ENCODE data around the gene GNPAT. TPM values are rescaled to one million over a fixed set of nuclear protein-coding genes. Genes with fewer than 3 reads are reported as not detected.

GNPAT gene
- total RNA-seq, 2 experiments from 2014 or later = 60.4 to 62.0 TPM

DNA sequence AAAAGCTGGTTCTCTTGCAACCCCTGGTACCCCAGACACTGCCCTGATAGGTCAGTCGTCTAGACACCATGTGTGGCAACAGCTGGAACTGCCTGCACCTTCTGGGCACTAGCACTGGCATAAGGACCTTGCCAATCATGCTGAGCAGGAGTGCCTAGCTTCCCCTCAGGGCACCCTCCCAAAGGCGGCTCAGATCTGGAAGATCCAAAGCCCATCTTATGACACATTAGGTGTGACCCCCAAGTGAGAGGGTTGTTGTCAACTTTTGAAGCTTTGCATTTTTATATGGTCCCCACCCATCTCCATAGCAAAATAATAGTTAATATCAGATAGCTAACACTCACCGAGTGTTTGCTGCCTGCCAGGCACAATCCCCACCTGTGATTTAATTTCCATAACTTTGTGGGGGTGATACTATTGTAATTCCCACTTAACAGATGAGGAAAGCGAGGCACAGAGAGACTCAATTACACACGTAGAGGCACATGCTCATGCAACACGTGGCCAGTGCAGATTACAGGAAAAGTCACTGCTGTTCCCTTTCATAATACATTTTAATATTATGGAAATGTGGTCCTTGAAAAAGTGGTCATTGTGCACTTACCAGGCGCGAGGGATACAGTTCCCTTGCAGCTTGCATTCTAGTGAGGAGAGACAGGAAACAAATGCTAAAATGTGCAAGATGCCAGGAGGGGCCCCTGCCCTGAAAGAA, 70.9 kb downstream of the GNPAT start:
- CTCF ChIA-PET = no interaction called here
- Mint-ChIP-seq H3K4me1 (ENCODE audit: low read depth) (no peaks in the 10 kb centered on the region), H3K27ac (no peak overlapping the region), H3K4me3 (no peak overlapping the region), H3K36me3 (ENCODE audit: low read depth) (no peaks in the 10 kb centered on the region), H3K27me3 (ENCODE audit: low read depth) (no peaks in the 10 kb centered on the region), H3K9me3 (no peaks in the 10 kb centered on the region)
- intact Hi-C loops (cut with micrococcal nuclease) = no loop called here
- no peak for DNase-seq

DNA sequence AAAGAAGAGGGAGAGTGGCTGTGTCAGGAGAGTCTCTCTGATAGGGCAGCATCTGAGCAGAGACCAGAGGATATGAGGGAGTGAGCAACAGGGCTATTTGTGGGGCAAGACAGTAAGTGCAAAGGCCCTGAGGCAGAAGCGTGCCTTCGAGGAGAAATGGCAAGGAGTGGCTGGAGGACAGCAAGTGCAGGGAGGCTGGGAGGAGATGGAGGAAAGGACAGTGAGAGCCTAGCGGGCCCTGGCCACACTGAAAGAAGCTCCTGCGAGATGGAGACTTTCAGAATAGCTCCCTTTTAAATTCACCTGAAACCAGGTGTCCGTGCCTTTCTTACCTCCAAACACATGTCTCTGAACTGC, 71.4 kb downstream of the GNPAT start:
- Mint-ChIP-seq H3K27ac (no peak overlapping the region), H3K4me3 (no peak overlapping the region), H3K36me3 (ENCODE audit: low read depth) (no peaks in the 10 kb centered on the region), H3K4me1 (ENCODE audit: low read depth) (no peaks in the 10 kb centered on the region), H3K27me3 (ENCODE audit: low read depth) (no peaks in the 10 kb centered on the region), H3K9me3 (no peaks in the 10 kb centered on the region)
- intact Hi-C loops (cut with micrococcal nuclease) = no loop called here
- no peak for DNase-seq
- CTCF ChIA-PET = no interaction called here

DNA sequence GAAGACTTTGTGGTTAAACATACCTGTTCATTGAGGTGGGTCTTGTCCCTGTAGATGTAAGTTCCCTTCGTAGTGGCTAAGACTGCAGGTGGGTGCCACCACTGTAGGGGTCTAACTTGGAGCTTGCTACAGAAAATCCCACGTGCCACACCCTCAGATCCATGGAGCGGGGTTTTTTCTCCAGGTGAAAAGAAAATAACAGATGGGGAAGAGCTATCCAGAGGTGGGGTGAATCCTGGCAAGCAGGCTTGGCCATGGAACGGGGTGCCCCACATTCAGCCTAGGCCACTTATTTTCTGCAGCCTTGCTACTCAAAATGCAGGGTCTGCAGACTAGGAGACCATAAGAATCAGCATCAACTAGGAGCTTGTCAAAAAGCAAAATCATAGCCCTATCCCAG, 72.6 kb downstream of the GNPAT start:
- Mint-ChIP-seq H3K4me1 (ENCODE audit: low read depth) (no peaks in the 10 kb centered on the region), H3K27me3 (ENCODE audit: low read depth) (no peaks in the 10 kb centered on the region)

DNA sequence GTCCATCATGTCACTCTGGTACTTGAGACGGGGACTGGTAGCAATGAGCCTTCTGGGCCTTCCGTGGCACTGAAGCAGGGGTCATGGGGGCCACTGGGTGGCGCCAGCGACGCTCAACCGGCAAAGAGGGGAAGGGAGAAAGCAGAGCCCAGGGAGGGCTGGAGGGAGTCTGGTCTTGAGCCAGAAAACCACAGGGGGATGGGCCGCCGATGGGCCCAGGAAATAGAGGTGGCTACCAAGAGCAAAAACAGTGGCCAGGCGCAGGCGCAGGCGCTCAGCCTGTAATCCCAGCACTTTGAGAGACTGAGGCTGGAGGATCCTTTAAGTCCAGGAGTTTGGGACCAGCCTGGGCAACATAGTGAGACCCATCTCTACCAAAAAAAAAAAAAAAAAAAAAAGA, 74.9 kb downstream of the GNPAT start:
- no peaks in the 10 kb centered on the region for H3K4me1 Mint-ChIP-seq (ENCODE audit: low read depth)
- peak; percentile 62 for DNase-seq
- H3K4me3 Mint-ChIP-seq = no peak overlapping the region
- H3K27ac Mint-ChIP-seq = no peak overlapping the region
- H3K27me3 Mint-ChIP-seq (ENCODE audit: low read depth) = no peaks in the 10 kb centered on the region
- H3K9me3 Mint-ChIP-seq = no peaks in the 10 kb centered on the region
- intact Hi-C loops (cut with micrococcal nuclease) = loop anchor here (1.0 kb wide), 2 partner anchors 274 to 288 kb away; no protein-coding TSS in a partner anchor
- no peaks in the 10 kb centered on the region for H3K36me3 Mint-ChIP-seq (ENCODE audit: low read depth)
- CTCF ChIA-PET = interaction anchor here (0.6 to 4.4 kb wide), 14 partner anchors 20 to 290 kb away, joined by 3 to 24 read pairs (median 4); partner anchors contain the start of genes EXOC8 and SPRTN

More for the DNA sequence above, 72.6 kb downstream of the GNPAT start:
- Mint-ChIP-seq H3K27ac (no peak overlapping the region), H3K4me3 (no peak overlapping the region), H3K9me3 (no peaks in the 10 kb centered on the region), H3K36me3 (ENCODE audit: low read depth) (no peaks in the 10 kb centered on the region)
- intact Hi-C loops (cut with micrococcal nuclease) = no loop called here
- no peak for DNase-seq
- CTCF ChIA-PET = interaction anchor here (1.0 to 4.4 kb wide), 2 partner anchors 8 to 23 kb away, joined by 3 to 24 read pairs; partner anchors contain the start of genes EXOC8 and SPRTN

DNA sequence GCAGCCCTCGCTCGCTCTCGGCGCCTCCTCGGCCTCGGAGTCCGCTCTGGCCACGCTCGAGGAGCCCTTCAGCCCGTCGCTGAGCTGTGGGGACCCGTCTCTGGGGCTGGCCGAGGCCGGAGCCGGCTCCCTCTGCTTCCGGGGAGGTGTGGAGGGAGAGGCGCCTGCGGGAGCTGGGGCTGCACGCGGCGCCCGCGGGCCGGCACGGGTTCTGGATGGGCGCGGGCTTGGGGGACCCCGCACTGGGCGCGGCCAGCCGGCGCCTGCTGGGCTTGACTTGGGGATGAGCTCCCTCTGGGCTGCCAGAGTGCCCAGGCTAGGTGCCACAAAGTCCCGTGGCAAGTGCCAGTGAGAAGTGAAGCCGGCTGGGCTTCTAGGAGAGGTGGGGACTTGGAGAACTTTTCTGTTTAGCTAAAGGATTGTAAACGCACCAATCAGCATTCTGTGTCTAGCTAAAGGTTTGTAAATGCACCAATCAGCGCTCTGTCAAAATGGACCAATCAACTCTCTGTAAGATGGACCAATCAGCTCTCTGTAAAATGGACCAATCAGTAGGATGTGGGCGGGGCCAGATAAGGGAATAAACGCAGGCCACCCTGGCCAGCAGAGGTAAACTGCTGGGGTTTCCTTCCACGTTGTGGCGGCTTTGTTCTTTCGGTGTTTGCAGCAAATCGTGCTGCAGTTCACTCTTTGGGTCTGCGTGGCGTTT, 76.4 kb downstream of the GNPAT start:
- Mint-ChIP-seq H3K4me3 (no peak overlapping the region), H3K4me1 (ENCODE audit: low read depth) (no peaks in the 10 kb centered on the region), H3K36me3 (ENCODE audit: low read depth) (no peaks in the 10 kb centered on the region), H3K27me3 (ENCODE audit: low read depth) (no peaks in the 10 kb centered on the region), H3K9me3 (no peaks in the 10 kb centered on the region), H3K27ac (no peak overlapping the region)
- no peak for DNase-seq
- intact Hi-C loops (cut with micrococcal nuclease) = no loop called here
- CTCF ChIA-PET = interaction anchor here (0.6 to 4.4 kb wide), 4 partner anchors 19 to 289 kb away, joined by 3 to 24 read pairs (median 8); partner anchors contain the start of genes EXOC8 and SPRTN

DNA sequence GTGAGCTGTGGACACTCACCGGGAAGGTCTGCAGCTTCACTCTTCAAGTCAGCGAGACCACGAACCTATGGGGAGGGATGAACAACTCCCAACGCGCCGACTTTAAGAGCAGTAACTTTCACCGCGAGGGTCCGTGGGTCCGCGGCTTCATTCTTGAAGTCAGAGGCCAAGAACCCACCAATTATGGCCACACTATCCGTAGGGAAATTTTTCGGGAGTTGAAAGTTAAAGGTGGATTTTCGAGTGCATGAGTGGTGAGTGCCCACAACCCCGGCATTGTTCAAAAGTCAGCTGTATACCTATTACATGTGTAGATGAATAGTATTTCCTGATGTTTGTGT, 77.0 kb downstream of the GNPAT start:
- H3K4me1 Mint-ChIP-seq (ENCODE audit: low read depth) = no peaks in the 10 kb centered on the region
- no peak overlapping the region for H3K4me3 Mint-ChIP-seq
- intact Hi-C loops (cut with micrococcal nuclease) = no loop called here
- CTCF ChIA-PET = interaction anchor here (0.6 to 4.4 kb wide), 5 partner anchors 18 to 1079 kb away, joined by 3 to 24 read pairs (median 4); partner anchors contain the start of genes EXOC8 and SPRTN
- H3K36me3 Mint-ChIP-seq (ENCODE audit: low read depth) = no peaks in the 10 kb centered on the region
- no peaks in the 10 kb centered on the region for H3K9me3 Mint-ChIP-seq
- no peaks in the 10 kb centered on the region for H3K27me3 Mint-ChIP-seq (ENCODE audit: low read depth)
- no peak overlapping the region for H3K27ac Mint-ChIP-seq
- DNase-seq = no peak

DNA sequence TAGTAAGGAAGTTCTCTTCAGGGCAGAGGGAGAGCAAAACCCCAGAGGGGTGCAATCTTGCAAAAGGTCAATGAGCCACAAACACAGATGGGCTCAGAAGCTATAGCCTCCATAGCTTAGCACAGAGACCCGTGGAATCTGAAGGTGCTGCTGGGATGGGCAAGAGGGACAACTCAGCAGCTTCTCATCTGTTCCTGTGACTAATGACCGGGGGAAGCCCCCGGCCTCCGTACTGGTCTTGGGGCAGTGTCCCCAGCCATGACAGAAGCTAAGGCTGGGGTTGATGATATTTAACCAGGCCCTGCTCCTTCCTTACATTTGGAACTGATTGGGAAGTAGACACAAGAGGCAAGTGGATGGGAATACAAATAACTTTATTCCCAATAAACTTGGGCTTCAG, 77.6 kb downstream of the GNPAT start:
- CTCF ChIA-PET = interaction anchor here (0.6 to 1.2 kb wide), 3 partner anchors 19 to 1079 kb away, joined by 3 to 4 read pairs (median 3); partner anchors contain the start of gene EXOC8
- intact Hi-C loops (cut with micrococcal nuclease) = no loop called here
- Mint-ChIP-seq H3K9me3 (no peaks in the 10 kb centered on the region), H3K4me1 (ENCODE audit: low read depth) (no peaks in the 10 kb centered on the region), H3K27ac (no peak overlapping the region), H3K27me3 (ENCODE audit: low read depth) (no peaks in the 10 kb centered on the region), H3K4me3 (no peak overlapping the region), H3K36me3 (ENCODE audit: low read depth) (no peaks in the 10 kb centered on the region)
- no peak for DNase-seq

DNA sequence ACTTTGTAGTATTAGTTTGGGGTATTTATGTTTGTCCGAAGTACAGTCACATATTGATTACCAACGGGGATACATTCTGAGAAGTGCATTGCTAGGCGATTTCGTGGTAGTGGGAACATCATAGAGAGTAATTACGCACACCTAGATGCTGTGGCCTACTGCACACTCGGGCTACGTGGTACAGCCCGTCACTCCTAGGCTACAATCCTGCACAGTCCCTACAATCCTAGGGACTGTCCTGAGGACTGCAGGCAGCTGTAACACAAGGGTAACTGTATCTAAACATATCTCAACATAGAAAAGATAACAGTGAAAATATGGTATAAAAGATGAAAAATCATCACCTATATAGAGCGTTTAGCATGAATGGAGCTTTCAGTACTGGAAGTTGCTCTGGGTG, 78.1 kb downstream of the GNPAT start:
- Mint-ChIP-seq H3K4me3 (no peak overlapping the region), H3K27ac (no peak overlapping the region), H3K9me3 (no peaks in the 10 kb centered on the region), H3K27me3 (ENCODE audit: low read depth) (no peaks in the 10 kb centered on the region), H3K36me3 (ENCODE audit: low read depth) (no peaks in the 10 kb centered on the region), H3K4me1 (ENCODE audit: low read depth) (no peaks in the 10 kb centered on the region)
- CTCF ChIA-PET = interaction anchor here (1.2 kb wide), 1 partner anchor 19 kb away, joined by 3 read pairs; the partner anchor contains the start of gene EXOC8
- no peak for DNase-seq
- intact Hi-C loops (cut with micrococcal nuclease) = no loop called here

DNA sequence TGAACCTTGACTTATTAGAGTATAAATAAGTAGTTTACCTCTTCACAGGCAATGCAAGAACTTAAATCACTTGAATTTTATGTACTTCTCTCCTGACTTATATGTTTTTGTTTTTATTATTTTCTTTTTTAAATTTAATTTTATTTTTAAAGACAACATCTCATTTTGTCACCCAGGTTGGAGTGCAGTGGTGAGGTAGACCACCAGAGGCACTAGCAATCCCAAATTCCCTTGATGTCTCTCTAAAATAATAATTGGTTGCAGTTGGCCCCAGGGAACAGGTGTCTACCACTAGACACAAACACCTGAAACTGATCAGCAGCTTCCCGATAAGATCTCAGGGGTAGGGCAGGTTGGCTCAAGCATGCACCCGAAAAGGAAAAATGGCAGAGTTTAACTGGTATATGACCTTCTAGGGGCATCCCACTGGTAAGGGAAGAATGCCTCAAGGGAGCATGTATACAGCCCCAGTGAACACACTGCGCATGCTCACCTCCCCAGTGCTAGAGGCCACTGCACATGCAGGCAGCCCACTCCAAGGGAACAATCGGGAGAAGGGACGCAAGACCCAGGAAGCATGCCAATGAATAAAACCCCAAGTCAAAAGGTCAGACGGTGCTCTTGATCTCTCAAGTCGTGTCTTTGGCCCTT, 82.0 kb downstream of the GNPAT start:
- intact Hi-C loops (cut with micrococcal nuclease) = no loop called here
- no peak overlapping the region for H3K4me3 Mint-ChIP-seq
- H3K9me3 Mint-ChIP-seq = no peaks in the 10 kb centered on the region
- no peaks in the 10 kb centered on the region for H3K4me1 Mint-ChIP-seq (ENCODE audit: low read depth)
- H3K27ac Mint-ChIP-seq = no peak overlapping the region
- no peaks in the 10 kb centered on the region for H3K27me3 Mint-ChIP-seq (ENCODE audit: low read depth)
- DNase-seq = no peak
- H3K36me3 Mint-ChIP-seq (ENCODE audit: low read depth) = no peaks in the 10 kb centered on the region
- CTCF ChIA-PET = no interaction called here

DNA sequence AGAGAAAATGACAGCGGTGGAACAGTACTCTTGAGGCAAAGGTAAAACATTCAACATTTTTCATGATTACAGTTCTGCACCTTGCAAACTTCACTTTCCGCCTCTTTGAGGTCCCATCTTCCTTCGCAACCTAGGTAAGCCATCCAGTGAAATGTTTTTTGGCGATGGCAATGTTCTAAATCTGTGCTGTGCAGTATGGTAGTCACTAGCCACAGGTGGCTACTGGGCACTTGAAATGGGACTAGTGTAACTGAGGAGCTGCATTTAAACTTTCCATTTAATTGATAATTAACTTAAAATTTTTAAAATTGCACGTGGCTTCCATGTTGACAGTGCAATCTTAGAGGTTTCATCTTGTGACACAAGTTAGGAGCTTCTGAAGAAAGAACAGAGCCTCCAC, 83.6 kb downstream of the GNPAT start:
- CTCF ChIA-PET = interaction anchor here (1.0 kb wide), 1 partner anchor 264 kb away, joined by 3 read pairs; no protein-coding TSS in a partner anchor
- no peaks in the 10 kb centered on the region for H3K36me3 Mint-ChIP-seq (ENCODE audit: low read depth)
- H3K9me3 Mint-ChIP-seq = no peaks in the 10 kb centered on the region
- DNase-seq = no peak
- H3K4me3 Mint-ChIP-seq = no peak overlapping the region
- intact Hi-C loops (cut with micrococcal nuclease) = no loop called here
- no peak overlapping the region for H3K27ac Mint-ChIP-seq
- H3K4me1 Mint-ChIP-seq (ENCODE audit: low read depth) = peaks cover 3% of the 10 kb centered on the region
- H3K27me3 Mint-ChIP-seq (ENCODE audit: low read depth) = no peaks in the 10 kb centered on the region

DNA sequence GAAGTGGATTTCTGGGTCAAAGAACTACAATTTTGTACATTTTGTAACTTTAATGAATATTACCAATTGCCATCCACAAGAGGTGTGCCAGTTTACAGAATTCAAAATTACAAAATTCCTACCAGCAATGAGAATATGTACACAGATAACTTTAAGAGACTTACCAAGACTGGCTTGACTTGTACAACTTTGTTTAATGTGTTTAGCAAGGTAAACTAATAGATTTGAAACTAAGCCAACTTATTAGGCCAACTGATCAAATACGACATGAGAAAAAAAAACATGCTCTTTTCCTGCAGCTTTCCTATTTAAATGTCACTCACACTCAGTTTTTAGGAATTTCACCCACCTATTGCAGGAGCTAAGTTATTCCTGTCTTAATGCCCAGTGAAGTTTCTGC, 85.2 kb downstream of the GNPAT start:
- Mint-ChIP-seq H3K4me1 (ENCODE audit: low read depth) (peaks cover 5% of the 10 kb centered on the region), H3K27ac (no peak overlapping the region), H3K9me3 (no peaks in the 10 kb centered on the region), H3K36me3 (ENCODE audit: low read depth) (peaks cover 1% of the 10 kb centered on the region), H3K27me3 (ENCODE audit: low read depth) (no peaks in the 10 kb centered on the region), H3K4me3 (no peak overlapping the region)
- intact Hi-C loops (cut with micrococcal nuclease) = no loop called here
- CTCF ChIA-PET = interaction anchor here (0.7 kb wide), 1 partner anchor 267 kb away, joined by 4 read pairs; no protein-coding TSS in a partner anchor
- no peak for DNase-seq

Data from activated naive CD4-positive, alpha-beta T cell treated with anti-CD3 and anti-CD28 coated beads for 36 hours (primary cell).